ENCODE data around the gene CRACDL.
"Not testable (repeated sequence)": the region's sequence is repeated elsewhere in the genome, so short reads cannot be mapped to it uniquely, and the experiment has no call there.

The CRACDL gene

GRCh38 chr2:98771721-98772524, 164.1 kb downstream of the CRACDL start:
- DNase-seq: peak; percentile 58

DNA sequence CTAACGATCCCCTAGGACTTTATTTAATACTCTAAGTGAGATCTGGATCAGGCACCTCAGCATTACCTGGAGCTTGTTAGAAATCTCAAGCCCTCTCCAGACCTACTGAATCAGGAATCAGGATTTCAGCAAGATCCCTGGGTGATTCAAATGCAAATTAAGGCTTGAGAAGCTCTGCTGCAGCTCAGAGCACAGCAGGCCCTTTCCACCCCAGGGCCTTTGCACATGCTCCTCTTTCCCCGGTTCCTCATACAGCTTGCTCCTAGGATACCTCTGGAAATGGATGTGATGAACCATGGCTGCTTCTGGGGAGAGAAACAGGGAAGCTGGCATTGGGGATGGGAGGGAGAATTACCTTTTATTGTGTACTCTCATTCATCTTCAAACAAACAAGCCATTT, 164.8 kb downstream of the CRACDL start:
- no peak for DNase-seq

DNA sequence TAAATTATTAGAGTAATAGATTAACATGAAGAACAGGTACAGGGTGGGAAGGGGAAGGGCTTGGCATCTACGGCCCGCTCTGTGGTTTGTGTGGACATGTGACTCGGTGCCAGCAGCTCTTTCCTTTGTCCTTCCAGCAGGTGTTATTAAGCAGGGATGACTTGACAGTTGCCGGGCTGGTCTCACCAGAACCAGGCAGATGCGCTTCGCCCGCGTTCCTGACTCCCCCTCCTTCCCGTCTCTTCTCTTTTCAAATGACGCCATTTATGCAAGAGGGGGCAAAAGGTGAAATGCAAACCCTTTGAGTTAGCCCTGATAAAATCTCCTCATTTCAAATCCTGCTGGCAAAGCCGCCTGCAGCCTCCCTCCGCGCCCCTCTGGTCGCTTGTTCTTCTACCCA, 166.2 kb downstream of the CRACDL start:
- no peak for DNase-seq

GRCh38 chr2:98769114-98769476, 166.9 kb downstream of the CRACDL start:
- no peak for DNase-seq

GRCh38 chr2:98768384-98769113, 167.5 kb downstream of the CRACDL start:
- DNase-seq: no peak

DNA sequence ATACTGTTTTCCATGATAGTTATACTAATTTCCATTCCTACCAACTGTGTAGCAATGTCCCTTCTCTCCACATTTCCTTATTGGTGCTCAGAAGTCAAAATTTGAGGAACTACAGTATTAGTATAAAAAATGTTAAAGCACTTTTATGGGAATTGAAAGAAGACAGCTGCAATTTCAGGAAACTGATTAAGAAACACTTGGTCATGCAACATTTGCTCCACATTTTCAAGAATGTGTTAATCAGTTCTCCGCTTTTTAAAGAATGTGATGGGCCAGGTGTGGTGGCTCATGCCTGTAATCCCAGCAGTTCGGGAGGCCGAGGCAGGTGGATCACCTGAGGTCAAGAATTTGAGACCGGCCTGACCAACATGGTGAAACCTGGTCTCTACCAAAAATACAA, 171.5 kb downstream of the CRACDL start:
- no peak for DNase-seq

DNA sequence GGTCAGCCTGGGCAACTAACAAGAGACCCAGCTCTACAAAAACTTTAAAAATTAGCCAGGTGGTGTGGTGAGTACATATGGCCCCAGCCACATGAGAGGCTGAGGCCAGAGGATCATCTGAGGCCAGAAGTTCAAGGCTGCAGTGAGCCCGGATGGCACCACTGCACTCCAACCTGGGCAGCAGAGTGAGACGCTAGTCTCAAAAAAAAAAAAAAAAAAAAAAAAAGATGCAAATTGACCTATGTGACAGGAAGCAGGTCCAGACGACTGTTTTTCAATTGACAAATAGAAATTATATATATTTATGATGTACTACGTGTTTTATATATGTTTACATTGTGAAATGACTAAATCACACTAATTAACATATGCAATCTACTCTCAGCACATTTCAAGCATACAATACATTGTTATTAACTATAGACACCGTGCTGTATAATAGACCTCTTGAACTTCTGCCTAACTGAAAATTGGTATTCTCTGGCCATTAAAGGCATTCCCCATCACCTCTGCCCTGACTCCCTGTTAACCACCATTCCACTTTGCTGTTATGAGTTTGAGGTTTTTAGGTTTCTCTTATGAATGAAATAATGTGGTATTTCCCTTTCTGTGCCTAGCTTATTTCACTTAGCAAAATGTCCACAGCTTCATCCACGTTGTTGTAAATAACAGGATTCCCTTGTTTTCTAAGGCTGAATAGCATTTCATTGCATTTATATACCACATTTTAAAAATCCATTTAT, 172.6 kb downstream of the CRACDL start:
- no peak for DNase-seq

GRCh38 chr2:98761909-98762308, 174.1 kb downstream of the CRACDL start:
- DNase-seq: no peak

GRCh38 chr2:98761267-98761781, 174.7 kb downstream of the CRACDL start:
- peak; percentile 55 for DNase-seq

DNA sequence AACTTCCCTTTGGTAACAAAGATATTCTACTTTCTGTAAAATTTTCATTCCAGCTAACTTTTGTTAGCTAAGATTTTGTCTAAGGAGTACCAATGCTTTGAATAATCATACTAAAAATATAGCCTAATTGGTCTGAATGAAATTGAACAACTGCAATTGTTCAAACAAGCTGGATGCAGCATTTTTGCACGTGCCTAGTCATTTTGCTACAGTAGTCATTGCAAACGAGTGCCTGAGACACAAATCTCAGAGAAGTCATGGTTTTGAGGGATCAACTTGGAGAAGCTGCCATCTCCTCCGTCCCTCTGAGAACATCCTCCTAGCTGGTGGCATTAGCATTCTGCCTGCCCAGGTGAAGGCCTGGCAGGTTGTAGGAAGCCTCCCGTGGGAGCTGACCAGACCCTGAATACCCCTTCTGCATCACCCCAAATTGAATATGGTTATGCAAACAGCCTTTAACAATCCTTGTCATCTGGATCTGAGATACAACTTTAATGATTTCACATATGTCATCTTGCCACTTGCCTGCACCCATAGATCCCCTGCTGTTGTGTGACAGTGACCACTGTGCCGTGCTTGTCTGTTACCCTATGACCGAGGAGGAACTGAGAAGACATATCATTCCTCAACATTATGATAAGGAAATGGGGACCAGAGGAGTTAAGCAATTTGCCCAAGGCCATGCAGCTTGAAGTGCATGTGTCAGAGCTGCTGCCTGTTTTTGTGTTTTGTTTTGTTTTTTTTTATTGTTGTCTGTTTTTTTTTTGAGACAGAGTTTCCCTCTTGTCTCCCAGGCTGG, 176.0 kb downstream of the CRACDL start:
- no peak for DNase-seq

- DNase-seq: no peak
Observed at GRCh38 chr2:98759338-98759737, 176.7 kb downstream of the CRACDL start.

- peak; percentile 50 for DNase-seq
Observed at GRCh38 chr2:98757904-98758421, 178.1 kb downstream of the CRACDL start.

DNA sequence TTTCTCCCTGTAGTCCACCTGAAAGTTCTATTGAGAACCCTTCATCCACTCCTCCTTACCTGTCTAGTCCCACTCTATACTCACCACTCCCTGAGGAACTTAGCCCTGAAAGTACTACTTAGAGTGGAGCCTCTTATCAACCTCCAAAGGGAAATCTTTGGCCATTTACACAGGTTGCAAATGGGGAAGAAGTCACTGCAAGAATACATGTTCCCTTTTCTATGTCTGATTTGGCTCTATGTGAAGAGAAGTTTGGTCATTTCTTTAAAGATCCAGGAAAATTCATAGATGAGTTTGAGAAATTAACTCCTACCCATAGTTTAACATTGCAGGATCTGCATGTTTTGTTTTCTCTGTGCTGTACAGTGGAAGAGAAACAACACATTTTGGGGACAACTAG, 182.2 kb downstream of the CRACDL start:
- DNase-seq: no peak

- DNase-seq: not testable (repeated sequence)
Observed at GRCh38 chr2:98752711-98753110, 183.3 kb downstream of the CRACDL start.

DNA sequence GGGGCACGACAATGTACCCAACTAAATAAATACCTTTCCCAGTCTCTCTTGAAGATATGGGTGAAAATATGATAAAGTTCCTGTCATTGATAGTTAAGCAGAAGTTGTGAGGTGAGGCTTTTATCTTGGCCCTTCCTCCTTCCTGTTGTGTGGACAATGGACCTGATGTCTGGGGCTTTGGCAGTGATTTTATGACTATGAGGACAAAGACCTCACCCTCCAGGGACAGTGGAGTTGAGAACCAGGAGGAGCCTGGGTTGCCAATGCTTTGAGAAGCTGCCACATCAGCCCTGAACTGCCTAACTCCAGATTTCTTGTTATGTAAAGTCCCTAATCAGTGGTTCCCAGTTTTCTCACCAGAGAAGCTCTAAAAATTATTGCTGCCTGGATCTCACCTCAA, 184.3 kb downstream of the CRACDL start:
- DNase-seq: no peak

- DNase-seq: no peak
Observed at GRCh38 chr2:98750593-98751282, 185.3 kb downstream of the CRACDL start.

DNA sequence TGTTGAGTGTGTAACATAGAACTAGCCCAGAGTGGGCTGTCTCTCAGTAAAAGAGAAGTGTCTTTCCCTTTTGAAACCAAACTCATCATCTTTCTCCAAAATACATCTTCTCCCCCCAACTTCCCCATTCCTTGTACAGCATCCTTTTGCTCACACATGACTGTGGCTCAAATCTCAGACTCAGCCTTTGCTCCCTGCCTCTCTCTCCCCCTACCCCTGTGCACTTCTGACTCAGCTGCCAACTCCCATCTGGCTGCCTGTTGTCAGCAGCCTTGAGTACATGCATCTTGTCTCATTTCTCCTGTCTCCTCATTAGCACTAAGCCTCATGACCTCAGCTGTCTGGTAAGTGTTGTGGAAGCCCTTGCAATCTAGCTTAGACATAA, 187.0 kb downstream of the CRACDL start:
- DNase-seq: no peak

- DNase-seq: no peak
Observed at GRCh38 chr2:98748292-98749065, 187.5 kb downstream of the CRACDL start.

DNA sequence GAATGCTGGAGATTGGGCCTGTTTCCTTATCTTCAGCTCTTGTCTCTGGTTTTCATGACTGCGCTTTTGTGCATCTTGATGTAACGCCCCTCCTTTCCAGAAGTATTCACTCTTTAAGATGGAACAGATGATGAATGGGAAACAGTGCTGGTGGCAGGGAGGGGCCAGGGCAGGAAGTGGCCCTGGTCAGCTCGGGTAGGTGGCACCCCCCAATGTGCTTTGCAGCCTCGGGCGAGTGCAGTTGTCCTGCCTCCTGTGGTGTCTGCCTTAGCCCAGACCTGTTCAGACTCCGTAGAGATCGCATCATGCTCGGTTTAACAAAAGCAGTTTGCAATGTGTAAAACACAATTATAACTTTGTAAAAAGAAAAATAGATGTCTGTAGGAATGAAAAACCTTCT, 188.1 kb downstream of the CRACDL start:
- DNase-seq: no peak

GRCh38 chr2:98746426-98746825, 189.6 kb downstream of the CRACDL start:
- DNase-seq: no peak

DNA sequence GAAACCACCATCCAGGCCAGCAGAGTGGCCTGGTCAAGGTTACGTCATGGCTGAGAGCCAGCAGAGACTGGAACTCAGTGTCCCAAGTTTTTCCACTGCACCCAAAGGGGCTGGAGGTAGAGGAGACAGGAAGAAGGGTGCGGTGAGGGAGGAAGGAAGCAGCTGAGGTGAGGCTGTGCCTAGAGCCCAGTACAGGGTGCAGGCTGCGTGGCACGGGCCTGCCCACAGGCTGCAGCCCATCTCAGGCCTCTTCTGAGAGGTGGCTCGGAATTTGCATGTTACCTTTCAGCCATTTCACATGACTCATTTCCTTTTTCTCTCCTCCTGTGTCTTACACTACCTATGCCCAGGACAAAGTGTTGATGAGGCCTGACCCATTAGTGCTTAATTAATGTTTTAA, 191.4 kb downstream of the CRACDL start:
- no peak for DNase-seq
